GM21367 (cell line): ENCODE data around the gene DDX59.
"Not testable (repeated sequence)": the region's sequence is repeated elsewhere in the genome, so short reads cannot be mapped to it uniquely, and the experiment has no call there.

Source experiments
- ATAC-seq: cut with Tn5 transposase; IDR thresholded peaks from one replicate; pipeline ENCODE4 v1.9.1; 2021; ENCODE audit not compliant: unreplicated experiment

The DDX59 gene

DNA sequence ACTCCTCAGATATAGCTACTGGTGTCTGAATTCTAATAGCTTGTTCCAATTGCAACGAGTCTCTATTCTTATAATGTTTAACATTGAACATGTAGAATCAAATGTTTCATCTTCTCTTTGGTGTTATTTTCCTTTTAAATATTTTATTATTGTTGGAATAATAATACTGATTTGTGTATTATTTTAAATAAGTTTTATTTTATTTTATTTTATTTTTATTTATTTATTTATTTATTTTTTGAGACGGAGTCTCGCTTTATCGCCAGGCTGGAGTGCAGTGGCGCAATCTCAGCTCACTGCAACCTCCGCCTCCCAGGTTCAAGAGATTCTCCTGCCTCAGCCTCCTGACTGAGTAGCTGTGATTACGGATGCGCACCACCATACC is 39.2 kb downstream of the DDX59 start:
- ATAC-seq = not testable (repeated sequence)

DNA sequence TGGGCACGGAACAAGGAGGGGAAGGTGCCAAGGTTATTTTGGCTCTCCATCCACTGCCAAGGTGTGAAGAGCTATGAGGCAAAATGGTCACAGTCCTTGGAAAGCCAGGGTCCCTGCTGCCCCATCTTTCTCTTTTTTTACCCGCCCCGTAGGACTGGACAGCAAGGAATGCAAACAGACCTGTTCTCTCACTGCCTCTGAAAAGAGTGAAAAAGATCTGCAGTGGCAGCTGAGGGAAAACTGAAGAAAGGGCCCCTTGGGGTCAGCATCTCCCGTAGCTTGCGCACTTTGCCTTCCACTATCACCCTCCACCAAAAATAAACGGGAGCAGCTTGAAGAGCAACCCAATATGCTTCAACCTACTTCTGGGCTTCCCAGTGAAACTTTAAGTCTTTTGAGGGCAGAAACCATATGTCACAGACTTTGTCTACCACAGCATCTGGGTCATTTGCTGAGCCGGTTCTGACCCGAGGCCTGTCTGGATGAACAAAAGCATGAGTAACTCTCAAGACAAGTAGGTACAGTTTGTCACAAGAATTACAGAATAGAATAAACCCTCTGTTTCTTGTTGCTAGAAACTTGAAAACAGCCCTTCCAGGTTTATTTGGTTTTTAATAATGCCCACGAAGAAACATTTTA is 39.7 kb downstream of the DDX59 start:
- ATAC-seq = no peak

DNA sequence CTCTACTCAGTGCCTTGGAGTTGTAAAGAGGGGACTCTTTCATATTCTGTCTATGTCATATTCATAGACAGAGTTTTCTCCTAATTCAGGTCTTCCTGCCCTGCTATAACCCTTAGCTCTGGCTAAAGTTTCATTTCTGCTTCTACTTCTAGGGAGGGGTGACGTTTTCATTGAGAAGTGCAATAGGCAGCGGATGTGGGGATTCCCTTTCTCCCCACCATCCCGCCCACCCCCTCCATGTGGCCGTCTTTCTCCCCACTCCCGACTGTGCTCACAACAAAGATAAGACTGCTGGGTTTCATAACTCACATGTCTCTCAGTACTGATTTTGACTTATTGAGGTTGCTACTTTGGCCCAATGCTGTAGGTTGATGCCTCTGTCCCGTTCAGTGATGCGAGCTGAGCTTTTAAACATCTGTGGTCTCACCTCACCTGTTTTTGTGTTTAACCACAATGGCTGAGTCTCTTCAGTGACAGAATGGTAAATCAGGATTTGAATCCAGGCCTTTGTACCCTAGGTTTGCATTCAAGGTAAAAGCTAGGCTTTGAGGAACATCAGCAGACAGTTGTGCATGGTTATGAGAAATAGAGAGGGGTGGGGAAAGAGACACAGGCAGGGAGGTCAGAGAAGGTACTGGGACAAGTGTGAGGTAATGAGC is 41.4 kb downstream of the DDX59 start:
- ATAC-seq = peak; percentile 66

DNA sequence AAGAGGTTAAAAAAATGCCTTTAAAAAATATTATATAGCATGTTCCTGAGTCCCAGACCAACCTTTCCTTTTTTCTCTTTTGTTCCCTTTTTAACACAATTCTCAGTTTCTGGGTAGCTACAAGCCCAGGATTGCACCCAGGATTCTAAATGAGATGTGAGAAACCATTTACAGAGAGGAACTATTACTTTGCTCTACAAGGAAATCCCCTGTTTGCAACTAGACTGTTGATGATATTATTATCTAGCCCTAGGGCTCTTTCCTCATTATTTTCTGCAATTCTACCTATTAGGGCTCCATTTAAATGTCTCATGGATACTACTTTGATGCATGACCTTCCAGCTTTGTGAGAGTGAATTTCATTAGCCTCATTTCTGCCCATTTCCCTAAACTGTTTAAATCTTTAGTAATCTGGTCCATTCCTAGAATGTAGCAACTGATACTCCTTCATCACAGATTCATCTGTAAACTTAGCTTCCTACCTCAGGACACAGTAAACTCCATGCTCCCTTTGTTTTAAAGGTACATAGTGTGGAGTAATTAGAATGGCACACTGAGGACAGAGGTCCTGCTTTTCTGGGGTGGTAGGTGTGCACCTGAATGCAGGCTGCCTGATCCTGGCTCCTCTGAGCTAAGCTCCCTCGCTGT is 42.0 kb downstream of the DDX59 start:
- no peak for ATAC-seq

DNA sequence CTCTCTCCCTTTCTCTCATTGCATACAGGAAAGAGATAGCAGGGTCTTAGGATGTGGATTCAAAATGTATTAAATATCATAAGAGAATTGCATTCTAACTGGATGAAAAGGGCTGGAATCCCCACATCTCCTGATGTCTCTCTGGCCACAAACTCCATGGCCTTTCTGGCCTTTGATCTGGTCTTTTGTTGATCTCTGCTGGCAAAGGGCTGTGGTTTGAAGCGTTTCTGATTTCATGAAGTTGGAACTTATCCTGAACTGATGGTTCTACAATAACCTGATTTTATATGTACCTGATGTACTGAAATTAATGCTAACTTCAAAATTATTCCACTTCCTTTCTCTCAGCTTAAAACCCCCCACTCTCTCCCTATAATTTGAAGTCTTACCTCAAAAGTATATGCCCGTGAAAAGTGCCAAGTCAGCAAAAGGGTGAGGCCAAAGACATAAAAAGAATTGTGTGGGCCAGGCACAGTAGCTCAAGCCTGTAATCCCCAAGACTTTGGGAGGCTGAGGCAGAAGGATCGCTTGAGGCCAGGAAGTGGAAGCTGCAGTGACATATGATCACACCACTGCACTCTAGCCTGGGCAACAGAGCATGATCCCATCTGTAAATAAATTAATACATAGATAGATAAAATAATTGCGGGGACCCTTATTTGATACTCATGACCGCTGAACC is 42.7 kb downstream of the DDX59 start:
- ATAC-seq = no peak

DNA sequence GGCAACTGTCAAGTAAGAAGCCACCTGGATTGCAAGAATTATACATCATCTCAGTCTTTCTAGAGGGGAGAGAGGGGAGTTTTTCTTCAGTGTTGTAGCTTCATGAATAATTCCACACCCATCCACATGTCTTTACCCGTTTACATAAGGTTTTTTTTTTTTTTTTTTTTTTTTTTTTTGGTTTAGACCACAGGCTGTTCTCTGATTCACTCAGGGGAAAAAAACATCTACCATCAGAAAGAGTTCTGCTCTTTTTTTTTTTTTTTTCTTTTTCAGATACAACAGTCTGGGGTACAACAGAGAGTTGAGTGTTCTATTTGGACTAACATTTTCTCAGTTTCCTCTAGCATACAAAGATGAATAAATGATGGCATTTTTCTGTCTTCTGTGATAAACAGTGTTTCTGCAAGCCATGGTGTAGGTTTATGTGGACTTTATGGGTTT is 44.3 kb downstream of the DDX59 start:
- ATAC-seq = peak; percentile 21

DNA sequence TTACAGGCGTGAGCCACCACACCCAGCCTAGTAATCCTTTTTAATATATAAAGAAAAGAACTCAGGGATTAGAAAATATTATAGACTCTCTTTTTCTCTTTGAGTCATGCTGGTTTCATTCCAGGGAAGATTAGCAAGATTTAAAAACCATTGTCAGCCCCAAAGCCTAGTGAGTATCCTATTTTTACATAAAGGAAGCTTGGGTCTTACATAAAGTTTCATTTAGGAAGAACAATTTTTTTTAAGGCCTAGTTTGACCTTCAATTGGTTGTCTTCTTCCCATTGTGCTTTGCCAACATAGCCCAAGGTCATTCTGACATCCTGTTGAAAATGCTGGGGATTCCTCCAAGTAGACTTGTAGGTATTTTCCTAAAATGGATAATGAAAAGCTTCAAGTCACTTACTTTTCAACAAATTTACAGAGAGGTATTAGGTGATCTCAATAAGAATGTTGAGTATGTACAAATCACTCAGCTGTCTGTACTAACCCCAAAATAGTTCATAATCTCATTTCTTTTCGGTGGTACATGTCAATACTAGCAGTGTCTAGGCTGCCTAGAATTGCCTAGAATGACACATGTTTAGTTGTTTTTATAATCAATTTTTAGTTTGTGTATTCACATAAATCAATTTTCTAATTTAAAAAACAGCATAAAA is 44.9 kb downstream of the DDX59 start:
- no peak for ATAC-seq

DNA sequence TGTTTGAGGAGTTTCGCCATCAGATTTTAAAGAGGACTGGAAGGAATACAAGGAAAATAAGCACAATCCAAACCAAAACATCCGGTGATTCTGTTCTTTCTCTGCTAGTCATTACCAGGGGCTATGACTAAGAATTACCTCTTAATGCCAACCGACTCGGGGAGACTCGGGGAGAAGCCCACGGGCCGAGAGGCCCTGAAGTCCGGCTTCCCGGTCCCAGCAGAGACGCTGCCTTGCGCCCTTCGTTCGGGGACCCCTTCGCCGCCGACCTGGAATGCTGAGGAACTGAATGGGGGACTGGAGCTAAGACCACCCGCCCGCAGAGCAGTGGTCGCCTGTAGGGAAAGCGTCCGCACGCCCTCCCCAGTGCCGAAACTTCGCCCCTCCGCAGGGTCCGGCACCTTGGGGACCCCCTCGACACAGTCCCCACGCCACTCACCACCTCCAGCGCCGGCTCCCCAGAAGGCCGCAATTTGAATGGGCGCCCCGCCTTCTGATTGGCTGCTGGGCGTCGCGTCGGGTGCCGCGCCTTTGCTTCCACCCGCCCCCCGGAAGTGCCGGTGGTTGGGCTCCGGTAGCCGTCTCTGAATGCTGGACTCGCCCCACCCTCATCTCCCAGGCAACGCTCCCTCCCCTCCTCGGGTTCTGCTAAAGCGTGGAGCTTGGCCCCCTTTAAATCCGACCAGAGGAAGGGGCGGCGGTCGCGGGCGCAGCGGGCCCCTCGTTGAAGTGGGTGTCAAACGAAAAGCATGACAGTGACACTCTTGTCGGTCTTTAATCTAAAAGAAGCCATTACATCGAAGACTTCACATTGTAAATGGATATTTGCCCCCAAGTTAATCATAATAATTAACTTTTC is 49.2 kb downstream of the DDX59 start, which contains the start of gene KIF14:
Gene KIF14 (minus strand): TSS at position 479 of the 859 bp plus-strand sequence. CDS start 2,028 bp downstream, outside the sequence.
- ATAC-seq = peak; percentile 83

DNA sequence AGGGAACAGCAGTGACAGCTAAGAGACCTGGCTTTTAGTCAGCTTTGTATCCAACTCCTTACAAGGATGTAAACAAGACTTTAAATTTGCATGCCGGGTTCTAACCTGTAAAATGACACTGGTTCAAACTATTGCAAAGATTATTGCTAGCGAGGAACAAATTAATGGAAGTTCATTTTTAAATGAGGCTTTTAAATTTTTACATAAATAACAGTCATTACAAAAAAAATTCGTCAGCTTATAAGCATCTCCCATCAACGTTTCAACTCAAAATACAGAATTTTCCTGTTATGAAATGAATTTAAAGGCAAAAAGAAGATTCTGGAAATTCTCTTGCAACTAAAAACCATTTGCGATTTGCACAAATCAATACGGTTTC is 49.8 kb downstream of the DDX59 start:
- no peak for ATAC-seq

DNA sequence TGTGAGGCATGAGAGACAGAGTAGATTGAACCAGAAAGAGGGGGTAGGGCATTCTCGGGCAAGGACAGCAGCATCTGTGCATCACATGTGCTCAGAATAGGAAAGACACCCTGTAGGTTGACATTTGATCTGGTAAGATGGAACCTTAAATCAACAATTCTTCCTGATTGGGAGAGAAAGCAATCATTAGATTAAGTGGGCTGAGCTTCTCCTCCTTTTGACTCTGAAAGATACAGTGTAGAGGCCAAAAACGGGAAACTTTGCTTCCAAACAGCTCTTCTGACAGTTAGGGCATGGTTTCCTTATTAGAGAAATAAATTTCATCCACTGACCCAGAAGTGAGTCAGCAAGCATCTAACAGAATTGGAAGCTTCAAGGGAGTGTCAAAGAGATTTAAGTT is 58.9 kb downstream of the DDX59 start:
- ATAC-seq = no peak

DNA sequence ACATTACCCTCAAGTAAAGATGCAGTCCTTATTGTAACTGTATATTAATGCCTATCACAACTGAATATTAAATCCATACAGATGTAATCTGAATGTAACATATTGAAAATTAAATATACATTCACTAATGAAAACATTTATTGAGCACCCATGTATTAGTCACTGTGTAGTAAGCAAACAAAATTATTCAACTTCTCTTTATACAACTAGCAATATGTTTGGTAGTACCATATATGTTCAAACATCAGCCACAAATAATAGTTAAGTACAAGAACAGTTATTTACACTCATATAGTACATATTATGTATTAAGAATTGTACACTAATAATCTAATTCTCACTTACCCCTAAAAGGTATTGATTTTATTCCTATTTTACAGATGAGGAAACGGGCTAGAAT is 67.1 kb downstream of the DDX59 start:
- no peak for ATAC-seq
